ENCODE measurements around the gene ZNF469.

Gene ZNF469

GRCh38 chr16:88382491-88383400, at the start of gene ZNF469:
ZNF469 (plus strand) TSS chr16:88382959; CDS start chr16:88427471, 44,512 bp downstream.
- no peak for DNase-seq

- no peak for DNase-seq
Measured at GRCh38 chr16:88333848-88334777, 48.6 kb upstream of the ZNF469 start.

GRCh38 chr16:88334778-88335720, 47.7 kb upstream of the ZNF469 start:
- no peak for DNase-seq

- no peak for DNase-seq
Measured at GRCh38 chr16:88337021-88337420, 45.7 kb upstream of the ZNF469 start.

GRCh38 chr16:88337538-88337937, 45.2 kb upstream of the ZNF469 start:
- no peak for DNase-seq

GRCh38 chr16:88338111-88338510, 44.6 kb upstream of the ZNF469 start:
- no peak for DNase-seq

GRCh38 chr16:88338896-88339295, 43.9 kb upstream of the ZNF469 start:
- DNase-seq: no peak

- DNase-seq: no peak
Measured at GRCh38 chr16:88339930-88340754, 42.6 kb upstream of the ZNF469 start.

GRCh38 chr16:88340755-88341150, 42.0 kb upstream of the ZNF469 start:
- DNase-seq: no peak

GRCh38 chr16:88341551-88342290, 41.0 kb upstream of the ZNF469 start:
- DNase-seq: no peak

GRCh38 chr16:88342491-88342890, 40.3 kb upstream of the ZNF469 start:
- no peak for DNase-seq

GRCh38 chr16:88343271-88343791, 39.4 kb upstream of the ZNF469 start:
- DNase-seq: no peak

- DNase-seq: no peak
Measured at GRCh38 chr16:88344411-88345030, 38.2 kb upstream of the ZNF469 start.

GRCh38 chr16:88345031-88345720, 37.6 kb upstream of the ZNF469 start:
- no peak for DNase-seq

- DNase-seq: no peak
Measured at GRCh38 chr16:88345721-88346560, 36.8 kb upstream of the ZNF469 start.

- DNase-seq: no peak
Measured at GRCh38 chr16:88346680-88347505, 35.9 kb upstream of the ZNF469 start.

- no peak for DNase-seq
Measured at GRCh38 chr16:88347656-88348376, 34.9 kb upstream of the ZNF469 start.
